PFSK-1 (cell line): Measurements from ENCODE around the gene MAGEE1. TPM values are rescaled to one million over a fixed set of nuclear protein-coding genes. Genes with fewer than 3 reads are reported as not detected.

Source experiments
- FOXP2 ChIP-seq: optimal IDR thresholded peaks from 2 replicates; pipeline ENCODE3; 2011; ENCODE audit warnings: borderline replicate concordance, control low read depth, inconsistent platforms; ENCODE audit not compliant: insufficient read depth; ENCODE audit errors: extremely low read length, extremely low read depth
- POLR2AphosphoS5 ChIP-seq: IDR thresholded peaks from 2 replicates; pipeline ENCODE4 v1.6.1; 2012; ENCODE audit warnings: low read depth, mild to moderate bottlenecking, control low read depth, low read length, moderate library complexity
- REST ChIP-seq, 2 experiments: IDR thresholded peaks; 2 replicates each; pipeline versions ENCODE4 v1.6.1 to v1.8.0; 2011 to 2012; ENCODE audit warnings: low read depth in 2 of 2, low read length in 2 of 2, control low read depth in 1 of 2, inconsistent platforms in 1 of 2, mild to moderate bottlenecking in 1 of 2, moderate library complexity in 1 of 2; ENCODE audit not compliant: insufficient read depth in 1 of 2
- SIN3A ChIP-seq: IDR thresholded peaks from 2 replicates; pipeline ENCODE4 v1.6.1; 2012; ENCODE audit warnings: mild to moderate bottlenecking, low read length, moderate library complexity, borderline replicate concordance; ENCODE audit not compliant: insufficient read depth
- TAF1 ChIP-seq: IDR thresholded peaks from 2 replicates; pipeline ENCODE4 v1.6.1; 2012; ENCODE audit warnings: low read length, control low read depth, borderline replicate concordance; ENCODE audit not compliant: insufficient read depth
- polyA plus RNA-seq: library from polyadenylated mRNA; unstranded; fragments of >200 nt; gene quantifications from one replicate; pipeline ENCODE4 v1.2.1, GENCODE V29; 2012; ENCODE audit warnings: low read depth, missing spikeins; ENCODE audit not compliant: insufficient read length

MAGEE1 gene
- 0.65 TPM for polyA plus RNA-seq

GRCh38 chrX:76427560-76428242 lies at the start of gene MAGEE1:
MAGEE1 (plus strand) TSS chrX:76427710; CDS start chrX:76427931, 221 bp downstream.
- no peak for TF ChIP-seq SIN3A
- no peak for TF ChIP-seq TAF1
- no peak for TF ChIP-seq POLR2AphosphoS5
- TF ChIP-seq FOXP2, result no peak
- no peak for TF ChIP-seq REST (IDR thresholded peaks at IDR 0.05; ENCODE audit: insufficient read depth in 1 of 2, low read depth in 2 of 2, low read length in 2 of 2)

- TF ChIP-seq FOXP2 (no peak), POLR2AphosphoS5 (no peak), SIN3A (no peak), TAF1 (no peak), REST (IDR thresholded peaks at IDR 0.05; ENCODE audit: insufficient read depth in 1 of 2, low read depth in 2 of 2, low read length in 2 of 2) (no peak)
Observed at GRCh38 chrX:76398970-76399369, 28.5 kb upstream of the MAGEE1 start.

- no peak for TF ChIP-seq REST (IDR thresholded peaks at IDR 0.05; ENCODE audit: insufficient read depth in 1 of 2, low read depth in 2 of 2, low read length in 2 of 2)
- TF ChIP-seq SIN3A, result no peak
- TF ChIP-seq POLR2AphosphoS5, result no peak
- no peak for TF ChIP-seq TAF1
- no peak for TF ChIP-seq FOXP2
Observed at GRCh38 chrX:76407795-76408194, 19.7 kb upstream of the MAGEE1 start.

GRCh38 chrX:76420237-76420636 lies 7.3 kb upstream of the MAGEE1 start:
- TF ChIP-seq TAF1 (no peak), FOXP2 (no peak), REST (IDR thresholded peaks at IDR 0.05; ENCODE audit: insufficient read depth in 1 of 2, low read depth in 2 of 2, low read length in 2 of 2) (no peak), POLR2AphosphoS5 (no peak), SIN3A (no peak)
